ENCODE data around the gene PHPT1.

PHPT1 gene

GRCh38 chr9:136898483-136899100 is 49.4 kb downstream of the PHPT1 start:
- no peak for DNase-seq (ENCODE audit: extremely low spot score)
- POLR2A ChIA-PET, result interaction anchor here (0.9 kb wide), 1 partner anchor 32 kb away, joined by 3 read pairs; the partner anchor contains the start of gene EDF1
- TF ChIP-seq TARDBP (IDR thresholded peaks at IDR 0.05) (no peak), SUZ12 (IDR thresholded peaks at IDR 0.05) (no peak), SP1 (IDR thresholded peaks at IDR 0.05) (no peak), HDGF (IDR thresholded peaks at IDR 0.05; ENCODE audit: borderline replicate concordance) (no peak), BHLHE40 (IDR thresholded peaks at IDR 0.05; ENCODE audit: borderline replicate concordance) (no peak), ARNT (IDR thresholded peaks at IDR 0.05) (no peak), ZNF384 (IDR thresholded peaks at IDR 0.05) (no peak), FOXM1 (IDR thresholded peaks at IDR 0.05; ENCODE audit: borderline replicate concordance) (no peak), PKNOX1 (IDR thresholded peaks at IDR 0.05) (no peak), L3MBTL2 (conservative IDR thresholded peaks at IDR 0.05) (no peak), ELF4 (IDR thresholded peaks at IDR 0.05) (no peak), LEF1 (IDR thresholded peaks at IDR 0.05; ENCODE audit: borderline replicate concordance) (no peak)
- CTCF ChIA-PET, result interaction anchor here (1.4 kb wide), 1 partner anchor 56 kb away, joined by 4 read pairs; the partner anchor contains the start of gene AJM1

GRCh38 chr9:136899196-136899595 is 50.0 kb downstream of the PHPT1 start:
- TF ChIP-seq FOXK2 (IDR thresholded peaks at IDR 0.05) (no peak), TARDBP (IDR thresholded peaks at IDR 0.05) (no peak), ARNT (IDR thresholded peaks at IDR 0.05) (no peak), BHLHE40 (IDR thresholded peaks at IDR 0.05; ENCODE audit: borderline replicate concordance) (no peak), ELF4 (IDR thresholded peaks at IDR 0.05) (no peak), L3MBTL2 (conservative IDR thresholded peaks at IDR 0.05) (no peak), SP1 (IDR thresholded peaks at IDR 0.05) (no peak), FOXA1 (IDR thresholded peaks at IDR 0.05) (no peak), NFRKB (IDR thresholded peaks at IDR 0.05) (no peak), SUZ12 (IDR thresholded peaks at IDR 0.05) (no peak)
- ChIA-PET CTCF (interaction anchor here (1.4 kb wide), 1 partner anchor 57 kb away, joined by 4 read pairs; the partner anchor contains the start of gene AJM1), POLR2A (interaction anchor here (0.9 kb wide), 1 partner anchor 33 kb away, joined by 3 read pairs; the partner anchor contains the start of gene EDF1)
- DNase-seq (ENCODE audit: extremely low spot score), result no peak

- ChIA-PET POLR2A (no interaction called here), CTCF (no interaction called here)
- no peak for TF ChIP-seq HDGF (IDR thresholded peaks at IDR 0.05; ENCODE audit: borderline replicate concordance)
- TF ChIP-seq ARNT (IDR thresholded peaks at IDR 0.05), result no peak
- no peak for TF ChIP-seq NFRKB (IDR thresholded peaks at IDR 0.05)
- TF ChIP-seq CTBP1 (IDR thresholded peaks at IDR 0.05; ENCODE audit: borderline replicate concordance), result no peak
- TF ChIP-seq PKNOX1 (IDR thresholded peaks at IDR 0.05), result no peak
- no peak for TF ChIP-seq TARDBP (IDR thresholded peaks at IDR 0.05)
- no peak for TF ChIP-seq ZNF384 (IDR thresholded peaks at IDR 0.05)
- DNase-seq (ENCODE audit: extremely low spot score), result no peak
These were observed 51.3 kb downstream of the PHPT1 start for GRCh38 chr9:136900556-136900955.
